A549 (cell line): ENCODE measurements around the gene LARGE2. TPM values are rescaled to one million over a fixed set of nuclear protein-coding genes. Genes with fewer than 3 reads are reported as not detected.

Experiments used
- ATAC-seq, 2 experiments: fragments of 200-7000 bp in 1 of 2; fragments of >200 bp in 1 of 2; cut with Nextera tagmentation in 1 of 2; cut with Tn5 transposase in 1 of 2; 3 replicates each; pipeline versions ENCODE4 v1.8.0 to v1.9.1; 2018 to 2020; ENCODE audit warnings: mild to moderate bottlenecking in 1 of 2, moderate library complexity in 1 of 2
- CTCF ChIA-PET: fragments of 300-600 bp; sonication (Branson Sonifier 250); formaldehyde crosslinking; extraction: SDS; loops from one replicate; lab custom pipeline; 2021; ENCODE audit warnings: antibody characterized with exemption, inconsistent platforms; lab: Yijun Ruan, JAX
- POLR2A ChIA-PET: fragments of 350-600 bp; formaldehyde crosslinking; extraction: SDS; loops from one replicate; lab custom pipeline; 2021; ENCODE audit warnings: antibody characterized with exemption, inconsistent platforms; lab: Yijun Ruan, JAX
- DNase-seq, 2 experiments: peaks; one replicate each; pipeline versions ENCODE4 v3.0.0 to v3.0.0-alpha.2; 2011 to 2016; ENCODE audit warnings: low read depth in 1 of 2, low spot score in 1 of 2
- FAIRE-seq: peaks from 2 replicates; lab custom pipeline; 2011; peaks lifted over from hg19 to GRCh38; lab: Jason Lieb, UNC
- H3K27ac ChIP-seq, 2 experiments: fragments of >200 bp; sonication (Bioruptor Twin); formaldehyde crosslinking; 3 replicates each; pipeline ENCODE4 v1.5.1; 2016 to 2017
- H3K4me1 ChIP-seq: fragments of >200 bp; sonication (Bioruptor Twin); formaldehyde crosslinking; 3 replicates; pipeline ENCODE4 v1.6.1; 2016
- H3K4me2 ChIP-seq: fragments of >200 bp; sonication (Bioruptor Twin); formaldehyde crosslinking; 3 replicates; pipeline ENCODE4 v1.6.1; 2016
- H3K4me3 ChIP-seq: fragments of >200 bp; sonication (Bioruptor Twin); formaldehyde crosslinking; 3 replicates; pipeline ENCODE4 v1.5.1; 2016
- H3K9me3 ChIP-seq: fragments of >200 bp; sonication (Bioruptor Twin); formaldehyde crosslinking; 3 replicates; pipeline ENCODE4 v1.6.1; 2016
- BCL3 ChIP-seq: fragments of >200 bp; sonication (Bioruptor Twin); formaldehyde crosslinking; IDR thresholded peaks from 3 replicates; pipeline ENCODE4 v1.6.1; 2016
- CBX8 ChIP-seq: fragments of 200-600 bp; sonication (generic); IDR thresholded peaks from 2 replicates; pipeline ENCODE4 v1.6.1; 2016
- CTCF ChIP-seq: fragments of >200 bp; sonication (Bioruptor Twin); formaldehyde crosslinking; IDR thresholded peaks from 3 replicates; pipeline ENCODE4 v1.5.1; 2016
- EHF ChIP-seq: fragments of 250-450 bp; sonication (Bioruptor Pico); IDR thresholded peaks from 2 replicates; pipeline ENCODE4 v1.5.0; 2020; ENCODE audit warnings: mild to moderate bottlenecking
- EHMT2 ChIP-seq: fragments of 200-600 bp; sonication (generic); IDR thresholded peaks from 2 replicates; pipeline ENCODE4 v1.6.1; 2016; ENCODE audit warnings: antibody characterized with exemption, low read depth, mild to moderate bottlenecking, moderate library complexity
- ELK1 ChIP-seq: fragments of 150-350 bp; IDR thresholded peaks from 2 replicates; pipeline ENCODE4 v1.6.1; 2014; ENCODE audit warnings: low read depth, mild to moderate bottlenecking, low read length
- EP300 ChIP-seq, 2 experiments: fragments of >200 bp; sonication (Bioruptor Twin); formaldehyde crosslinking; IDR thresholded peaks; 2 replicates in 1 of 2; 3 replicates in 1 of 2; pipeline ENCODE4 v1.6.1; 2016 to 2017
- FOSB ChIP-seq: fragments of 250-450 bp; sonication (Bioruptor Pico); IDR thresholded peaks from 2 replicates; pipeline ENCODE4 v1.5.0; 2020; ENCODE audit warnings: mild to moderate bottlenecking, moderate library complexity
- FOXS1 ChIP-seq: fragments of 250-450 bp; sonication (Bioruptor Pico); IDR thresholded peaks from 2 replicates; pipeline ENCODE4 v1.5.0; 2020; ENCODE audit warnings: mild to moderate bottlenecking, moderate library complexity
- HDAC2 ChIP-seq: fragments of 200-600 bp; sonication (generic); IDR thresholded peaks from 2 replicates; pipeline ENCODE4 v1.6.1; 2016
- HOXA7 ChIP-seq: fragments of 250-450 bp; sonication (Bioruptor Pico); IDR thresholded peaks from 2 replicates; pipeline ENCODE4 v1.5.0; 2020; ENCODE audit warnings: mild to moderate bottlenecking, moderate library complexity
- JUN ChIP-seq, 2 experiments: fragments of >200 bp; sonication (Bioruptor Twin); formaldehyde crosslinking; IDR thresholded peaks; 2 replicates in 1 of 2; 3 replicates in 1 of 2; pipeline ENCODE4 v1.6.1; 2016 to 2017
- JUNB ChIP-seq: fragments of >200 bp; sonication (Bioruptor Twin); formaldehyde crosslinking; IDR thresholded peaks from 2 replicates; pipeline ENCODE4 v1.6.1; 2016
- MYC ChIP-seq: IDR thresholded peaks from 2 replicates; pipeline ENCODE4 v1.6.1; 2012; ENCODE audit warnings: mild to moderate bottlenecking, inconsistent platforms, low read length, improper control_type of control experiment, borderline replicate concordance
- NFE2L2 ChIP-seq: fragments of 150-350 bp; conservative IDR thresholded peaks from 2 replicates; pipeline ENCODE4 v1.6.1; 2014; ENCODE audit warnings: low read length
- NPAS2 ChIP-seq: fragments of 250-450 bp; sonication (Bioruptor Pico); IDR thresholded peaks from 2 replicates; pipeline ENCODE4 v1.8.0; 2022; ENCODE audit warnings: mild to moderate bottlenecking, moderate library complexity, borderline replicate concordance
- NR3C1 ChIP-seq: fragments of >200 bp; sonication (Bioruptor Twin); formaldehyde crosslinking; IDR thresholded peaks from 3 replicates; pipeline ENCODE4 v1.6.1; 2017
- RAD21 ChIP-seq, 2 experiments: fragments of >200 bp in 1 of 2; sonication (Bioruptor Twin) in 1 of 2; formaldehyde crosslinking in 1 of 2; IDR thresholded peaks in 1 of 2; conservative IDR thresholded peaks in 1 of 2; 2 replicates in 1 of 2; 3 replicates in 1 of 2; pipeline ENCODE4 v1.6.1; 2012 to 2018; ENCODE audit warnings: inconsistent platforms in 1 of 2
- RARB ChIP-seq: fragments of 250-450 bp; sonication (Bioruptor Pico); IDR thresholded peaks from 2 replicates; pipeline ENCODE4 v1.8.0; 2021; ENCODE audit warnings: mild to moderate bottlenecking, moderate library complexity
- RCOR1 ChIP-seq: fragments of 150-350 bp; IDR thresholded peaks from 2 replicates; pipeline ENCODE4 v1.6.1; 2014; ENCODE audit warnings: antibody characterized with exemption, low read length, low read depth
- REST ChIP-seq: fragments of 200-600 bp; sonication (generic); IDR thresholded peaks from 2 replicates; pipeline ENCODE4 v1.6.1; 2016; ENCODE audit warnings: antibody characterized with exemption, mild to moderate bottlenecking, moderate library complexity
- SMC3 ChIP-seq: fragments of >200 bp; sonication (Bioruptor Twin); formaldehyde crosslinking; IDR thresholded peaks from 3 replicates; pipeline ENCODE4 v1.6.1; 2018; ENCODE audit warnings: inconsistent platforms
- ZC3H11A ChIP-seq: fragments of 450-650 bp; IDR thresholded peaks from 2 replicates; pipeline ENCODE4 v1.6.1; 2014; ENCODE audit warnings: antibody characterized with exemption, mild to moderate bottlenecking
- ZNF302 ChIP-seq: fragments of 250-450 bp; sonication (Bioruptor Pico); IDR thresholded peaks from 2 replicates; pipeline ENCODE4 v1.9.0; 2021; ENCODE audit warnings: inconsistent platforms, mild to moderate bottlenecking, moderate library complexity
- WGBS: methylation state at CpG from one replicate; pipeline ENCODE4 v1.1.6; 2017; ENCODE audit errors: missing lambda C conversion rate; 5-methylcytosine and 5-hydroxymethylcytosine counted together
- polyA plus RNA-seq, 4 experiments: library from polyadenylated mRNA; depleted of rRNA in 3 of 4; stranded (reverse); fragments of >200 nt; fragmentation: RNase III in 1 of 4; extraction: RNeasy Plus Mini Kit Qiagen cat#74134 plus additional on column Dnase treatment in 1 of 4; gene quantifications; 2 replicates in 3 of 4; 3 replicates in 1 of 4; pipeline ENCODE4 v1.2.3, GENCODE V29; 2011 to 2017

Gene LARGE2
- polyA plus RNA-seq, 2 of the 4 experiments (the other 2 are of a cell fraction): 0.97 to 2.3 TPM

GRCh38 chr11:45937916-45938315, 15.5 kb downstream of the LARGE2 start:
- no peaks in the 10 kb centered on the region for H3K4me1 ChIP-seq
- no peak overlapping the region for H3K4me2 ChIP-seq
- CTCF ChIA-PET: no interaction called here
- POLR2A ChIA-PET: no interaction called here
- no peak overlapping the region for H3K27ac ChIP-seq
- TF ChIP-seq RARB (CRISPR knock-in tag): no peak
- TF ChIP-seq ZNF302 (CRISPR knock-in tag): no peak
- no peak for TF ChIP-seq CTCF
- no peak for TF ChIP-seq ELK1
- no peak for TF ChIP-seq BCL3
- no peak for TF ChIP-seq ZC3H11A
- no peak for TF ChIP-seq NR3C1
- no peak for TF ChIP-seq HDAC2
- no peak for TF ChIP-seq EP300 (IDR thresholded peaks at IDR 0.05)
- no peak for TF ChIP-seq MYC
- TF ChIP-seq FOSB (CRISPR knock-in tag): no peak
- TF ChIP-seq EHMT2: no peak
- TF ChIP-seq NPAS2 (CRISPR knock-in tag): no peak
- TF ChIP-seq EHF (CRISPR knock-in tag): no peak
- TF ChIP-seq JUNB: no peak
- H3K9me3 ChIP-seq: no peaks in the 10 kb centered on the region
- DNase-seq (no peak), FAIRE-seq (no peak), ATAC-seq (no peak)
- H3K4me3 ChIP-seq: no peak overlapping the region
- WGBS: 92% methylated on average over 10 of the region's 10 CpGs

- ChIA-PET CTCF (no interaction called here), POLR2A (no interaction called here)
- no peak overlapping the region for H3K4me2 ChIP-seq
- FAIRE-seq (no peak), ATAC-seq (no peak), DNase-seq (no peak)
- no peak overlapping the region for H3K27ac ChIP-seq
- H3K9me3 ChIP-seq: no peaks in the 10 kb centered on the region
- H3K4me1 ChIP-seq: no peaks in the 10 kb centered on the region
- TF ChIP-seq NFE2L2: no peak
- 95% methylated on average over 2 of the region's 2 CpGs for WGBS
- no peak overlapping the region for H3K4me3 ChIP-seq
Observed at GRCh38 chr11:45939836-45940235, 17.4 kb downstream of the LARGE2 start.

- Histone ChIP-seq H3K27ac (no peak overlapping the region), H3K4me3 (no peak overlapping the region), H3K4me1 (no peaks in the 10 kb centered on the region), H3K9me3 (no peaks in the 10 kb centered on the region), H3K4me2 (no peak overlapping the region)
- ATAC-seq (no peak), DNase-seq (no peak), FAIRE-seq (no peak)
- WGBS: 88% methylated on average over 4 of the region's 4 CpGs
- TF ChIP-seq JUN (IDR thresholded peaks at IDR 0.05) (no peak), RCOR1 (no peak), HOXA7 (CRISPR knock-in tag) (no peak), REST (no peak), CBX8 (no peak), MYC (no peak), SMC3 (no peak), RAD21 (conservative IDR thresholded peaks at IDR 0.05 in 1 of 2, IDR thresholded peaks at IDR 0.05 in 1 of 2) (no peak), FOXS1 (no peak), EP300 (IDR thresholded peaks at IDR 0.05) (no peak)
- CTCF ChIA-PET: interaction anchor here (1.3 to 2.3 kb wide), 4 partner anchors 24 to 68 kb away, joined by 4 to 10 read pairs (median 5); no protein-coding TSS in a partner anchor
- POLR2A ChIA-PET: no interaction called here
Observed at GRCh38 chr11:45941285-45941684, 18.8 kb downstream of the LARGE2 start.
